SU-DHL-6 (cell line): ENCODE measurements around the gene RNASE3.
"Not testable (repeated sequence)": the region's sequence is repeated elsewhere in the genome, so short reads cannot be mapped to it uniquely, and the experiment has no call there.

ENCODE experiments used
- CTCF ChIP-seq: fragments of 200-600 bp; sonication (generic); IDR thresholded peaks from one replicate; pipeline ENCODE4 v1.5.1; 2017; ENCODE audit warnings: antibody characterized with exemption, mild to moderate bottlenecking, low read length, moderate library complexity; ENCODE audit not compliant: insufficient read depth, poor library complexity, severe bottlenecking
- EZH2phosphoT487 ChIP-seq: fragments of 200-600 bp; sonication (generic), shearing (Covaris generic); conservative IDR thresholded peaks from 2 replicates; pipeline ENCODE4 v1.6.1; 2018; ENCODE audit warnings: mild to moderate bottlenecking, antibody characterized with exemption, low read length, moderate library complexity, mixed read lengths

- TF ChIP-seq CTCF, EZH2phosphoT487: not testable (repeated sequence)
Measured at GRCh38 chr14:20910822-20911221, 19.6 kb downstream of the RNASE3 start.
